ENCODE results near the gene MMD.

Gene MMD

DNA sequence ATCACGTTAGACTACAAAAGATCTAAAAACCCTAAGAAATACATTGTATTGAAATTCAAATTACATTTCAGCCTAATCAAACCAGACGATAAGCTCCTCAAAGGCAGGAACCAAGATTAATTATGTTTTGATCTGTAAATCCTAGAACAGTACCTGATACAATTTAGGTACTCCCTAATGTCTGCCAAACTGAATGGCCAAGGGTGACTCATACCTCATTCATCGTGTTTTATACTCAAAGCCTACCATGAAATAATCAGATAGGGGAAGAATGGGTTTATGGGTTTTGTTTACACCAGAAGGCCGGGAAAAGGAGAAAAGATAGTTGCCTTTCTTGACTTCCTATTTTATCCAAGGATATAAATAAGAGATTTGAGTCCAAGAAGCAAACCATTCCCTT is 19.3 kb downstream of the MMD start:
- no peak overlapping the region for H3K4me3 ChIP-seq (ENCODE audit: control insufficient read depth, low read depth, low read length)
- DNase-seq (ENCODE audit: low read depth): no peak
- TF ChIP-seq, protein P1, sequence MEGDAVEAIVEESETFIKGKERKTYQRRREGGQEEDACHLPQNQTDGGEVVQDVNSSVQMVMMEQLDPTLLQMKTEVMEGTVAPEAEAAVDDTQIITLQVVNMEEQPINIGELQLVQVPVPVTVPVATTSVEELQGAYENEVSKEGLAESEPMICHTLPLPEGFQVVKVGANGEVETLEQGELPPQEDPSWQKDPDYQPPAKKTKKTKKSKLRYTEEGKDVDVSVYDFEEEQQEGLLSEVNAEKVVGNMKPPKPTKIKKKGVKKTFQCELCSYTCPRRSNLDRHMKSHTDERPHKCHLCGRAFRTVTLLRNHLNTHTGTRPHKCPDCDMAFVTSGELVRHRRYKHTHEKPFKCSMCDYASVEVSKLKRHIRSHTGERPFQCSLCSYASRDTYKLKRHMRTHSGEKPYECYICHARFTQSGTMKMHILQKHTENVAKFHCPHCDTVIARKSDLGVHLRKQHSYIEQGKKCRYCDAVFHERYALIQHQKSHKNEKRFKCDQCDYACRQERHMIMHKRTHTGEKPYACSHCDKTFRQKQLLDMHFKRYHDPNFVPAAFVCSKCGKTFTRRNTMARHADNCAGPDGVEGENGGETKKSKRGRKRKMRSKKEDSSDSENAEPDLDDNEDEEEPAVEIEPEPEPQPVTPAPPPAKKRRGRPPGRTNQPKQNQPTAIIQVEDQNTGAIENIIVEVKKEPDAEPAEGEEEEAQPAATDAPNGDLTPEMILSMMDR (IDR thresholded peaks at IDR 0.05; ENCODE audit: control insufficient read depth, insufficient read depth, low read depth, low read length, missing control alignments): no peak

DNA sequence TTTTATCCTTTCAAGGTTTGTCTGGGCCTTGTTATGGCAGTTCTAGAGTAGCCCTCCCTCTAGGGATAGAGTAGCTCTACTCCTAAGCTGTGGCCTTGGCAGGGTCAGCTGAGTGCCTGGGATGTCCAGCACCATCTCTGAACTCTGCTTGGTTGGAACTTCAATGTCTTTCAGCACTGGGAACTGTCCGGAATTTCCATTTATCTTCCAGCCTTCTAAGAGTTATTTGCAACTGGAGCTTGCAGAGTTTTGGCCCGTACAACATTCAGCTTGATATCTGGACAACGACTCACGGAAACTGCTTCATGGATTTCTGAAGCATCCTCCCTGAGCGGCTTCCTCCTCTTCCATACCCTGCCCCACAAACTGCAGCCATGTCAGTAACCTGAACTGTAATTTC is 22.9 kb downstream of the MMD start:
- DNase-seq (ENCODE audit: low read depth): no peak
- TF ChIP-seq, protein P1 (IDR thresholded peaks at IDR 0.05; ENCODE audit: control insufficient read depth, insufficient read depth, low read depth, low read length, missing control alignments): no peak

GRCh38 chr17:55395803-55396505 is 25.7 kb downstream of the MMD start:
- TF ChIP-seq, protein P1 (IDR thresholded peaks at IDR 0.05; ENCODE audit: control insufficient read depth, insufficient read depth, low read depth, low read length, missing control alignments): no peak

More for the DNA sequence above, 22.9 kb downstream of the MMD start:
- H3K4me3 ChIP-seq (ENCODE audit: control insufficient read depth, low read depth, low read length): no peak overlapping the region

DNA sequence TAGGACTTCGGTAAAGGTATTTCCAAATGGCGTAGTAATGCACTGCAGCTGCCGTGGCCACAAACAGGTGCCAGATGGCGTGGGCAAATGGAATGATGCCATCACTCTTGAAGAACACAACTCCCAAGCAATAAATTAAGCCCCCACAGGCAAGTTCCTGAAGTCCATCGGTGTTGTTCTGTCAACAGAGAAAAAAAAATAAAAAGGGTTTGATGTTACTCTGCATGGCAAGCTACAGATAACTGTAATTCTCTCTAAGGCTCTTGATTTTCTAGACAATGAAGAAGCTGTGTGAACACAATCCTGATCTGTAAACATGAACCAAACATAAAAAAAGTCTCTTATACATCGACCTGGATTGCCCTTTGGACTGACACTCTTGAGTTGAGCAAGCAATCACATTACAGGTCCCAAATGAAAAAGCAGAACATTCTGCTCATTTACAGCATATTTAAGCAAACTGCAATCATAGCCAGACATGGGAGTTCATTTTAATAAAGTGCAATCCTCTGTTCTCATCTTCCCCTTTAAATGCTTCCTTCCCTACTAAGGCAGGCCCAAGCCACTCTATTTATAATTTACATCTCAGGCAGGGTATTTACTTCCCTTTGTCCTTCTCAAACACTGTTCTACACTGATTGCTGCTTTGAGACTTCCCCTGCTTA is 27.1 kb downstream of the MMD start:
- no peak overlapping the region for H3K4me3 ChIP-seq (ENCODE audit: control insufficient read depth, low read depth, low read length)
- no peak for DNase-seq (ENCODE audit: low read depth)
- TF ChIP-seq, protein P1 (IDR thresholded peaks at IDR 0.05; ENCODE audit: control insufficient read depth, insufficient read depth, low read depth, low read length, missing control alignments): no peak

More at GRCh38 chr17:55395803-55396505, 25.7 kb downstream of the MMD start:
- DNase-seq (ENCODE audit: low read depth): no peak
- no peak overlapping the region for H3K4me3 ChIP-seq (ENCODE audit: control insufficient read depth, low read depth, low read length)

GRCh38 chr17:55391764-55392467 is 29.7 kb downstream of the MMD start:
- no peak for DNase-seq (ENCODE audit: low read depth)
- TF ChIP-seq, protein P1 (IDR thresholded peaks at IDR 0.05; ENCODE audit: control insufficient read depth, insufficient read depth, low read depth, low read length, missing control alignments): no peak

GRCh38 chr17:55391244-55391757 is 30.3 kb downstream of the MMD start:
- DNase-seq (ENCODE audit: low read depth): no peak
- no peak overlapping the region for H3K4me3 ChIP-seq (ENCODE audit: control insufficient read depth, low read depth, low read length)
- TF ChIP-seq, protein P1 (IDR thresholded peaks at IDR 0.05; ENCODE audit: control insufficient read depth, insufficient read depth, low read depth, low read length, missing control alignments): no peak

More at GRCh38 chr17:55391764-55392467, 29.7 kb downstream of the MMD start:
- H3K4me3 ChIP-seq (ENCODE audit: control insufficient read depth, low read depth, low read length): no peak overlapping the region
